HG03045 (cell line): Measurements from ENCODE around the gene MLXIPL.
"Not testable (repeated sequence)": the region's sequence is repeated elsewhere in the genome, so short reads cannot be mapped to it uniquely, and the experiment has no call there.

Source experiments
- ATAC-seq: cut with Tn5 transposase; IDR thresholded peaks from one replicate; pipeline ENCODE4 v1.9.1; 2021; ENCODE audit warnings: mild to moderate bottlenecking, moderate library complexity; ENCODE audit not compliant: unreplicated experiment

MLXIPL gene

DNA sequence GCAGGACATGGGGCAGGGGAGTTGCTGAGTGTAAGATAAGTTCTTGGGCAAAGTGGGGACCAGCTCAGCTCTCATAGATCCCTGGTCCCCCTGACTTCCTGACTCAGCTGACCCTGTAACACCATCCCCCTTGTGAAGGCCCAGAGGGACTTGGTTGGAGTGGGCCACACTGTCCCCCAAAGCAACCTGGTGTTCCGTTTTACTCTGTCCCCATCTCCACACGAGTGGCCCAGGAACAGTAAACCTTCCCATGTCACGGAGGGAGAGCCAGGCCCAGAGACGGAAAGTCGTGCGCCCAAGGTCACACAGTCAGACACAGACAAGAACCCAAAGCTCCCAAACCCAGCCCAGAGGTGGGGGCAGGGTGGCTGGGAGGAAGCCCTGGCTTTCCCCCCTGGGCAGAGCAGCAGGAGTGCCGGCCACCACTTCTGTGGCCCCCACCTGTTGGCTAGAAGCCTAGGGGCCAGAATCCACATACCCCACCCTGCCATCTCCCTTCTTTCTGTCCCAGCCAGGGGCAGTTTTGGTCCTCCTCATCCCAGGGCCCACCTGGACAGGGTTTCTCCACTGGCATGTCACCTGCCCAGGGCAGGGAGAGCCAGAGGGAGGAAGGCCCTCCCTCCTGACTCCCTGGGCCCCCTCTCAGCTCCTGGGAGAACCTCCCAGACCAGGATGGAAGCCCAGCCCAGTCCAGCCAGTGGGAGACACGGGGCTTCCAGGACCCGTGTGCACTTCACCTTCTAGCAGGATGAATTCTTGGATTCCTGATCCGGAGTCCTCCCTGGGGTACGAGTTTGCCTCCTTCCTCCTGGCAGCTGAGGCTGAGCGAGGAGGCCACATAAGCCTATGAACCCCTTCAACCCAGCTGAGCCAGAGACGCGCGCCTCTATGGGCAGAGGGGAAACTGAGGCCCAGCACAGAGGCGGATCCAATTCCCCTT is 22.7 kb upstream of the MLXIPL start:
- ATAC-seq: no peak

DNA sequence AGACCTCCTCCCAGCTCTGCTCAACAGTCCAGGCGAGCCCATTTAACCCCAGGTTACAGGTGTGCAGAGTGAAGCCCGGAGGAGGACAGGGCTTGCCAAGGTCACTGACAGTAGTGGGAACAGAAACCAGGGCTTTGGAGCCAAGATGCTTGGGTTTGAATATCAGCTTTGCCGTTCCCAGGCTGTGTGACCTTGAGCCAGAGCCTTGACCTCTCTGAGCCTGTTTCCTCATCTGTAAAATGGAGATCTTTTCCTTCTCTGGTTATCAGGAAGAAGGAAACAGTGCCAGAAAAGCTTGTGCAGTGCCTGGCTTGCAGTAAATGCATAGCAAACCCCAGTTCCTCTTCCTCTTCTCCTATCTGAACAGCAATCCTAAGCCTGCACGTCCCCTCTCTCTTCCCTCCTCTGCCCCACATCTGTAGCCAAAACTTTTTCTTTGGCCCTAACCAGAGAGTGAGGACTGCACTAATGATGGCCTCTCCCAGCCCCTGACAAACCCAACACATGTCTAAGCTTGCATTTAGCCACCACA is 21.4 kb upstream of the MLXIPL start:
- ATAC-seq: no peak

DNA sequence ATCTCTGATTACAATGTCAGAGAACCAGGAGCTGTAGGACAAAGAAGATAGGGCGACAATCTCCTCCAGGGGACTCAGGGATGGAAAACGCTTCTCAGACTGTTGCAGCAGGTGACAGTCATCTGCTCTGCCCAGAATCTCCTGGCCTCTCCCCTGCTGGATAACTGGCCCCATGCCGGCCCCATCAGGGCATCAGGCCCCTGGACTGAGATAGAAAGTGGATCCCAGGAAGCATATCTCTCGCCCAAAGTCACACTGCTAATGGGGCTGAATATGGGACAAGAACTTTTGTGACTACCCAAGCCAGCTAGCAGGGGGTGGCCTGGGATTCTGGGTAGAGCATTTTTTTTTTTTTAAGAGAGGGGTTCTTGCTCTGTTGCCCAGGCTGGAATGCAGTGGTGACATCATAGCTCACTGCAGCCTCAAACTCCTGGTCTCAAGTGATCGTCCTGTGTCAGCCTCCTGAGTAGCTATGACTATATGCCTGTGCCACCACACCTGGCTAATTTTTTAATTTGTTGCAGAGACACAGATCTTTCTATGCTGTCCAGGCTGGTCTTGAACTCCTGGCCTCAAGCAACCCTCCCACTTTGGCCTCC is 20.5 kb upstream of the MLXIPL start:
- ATAC-seq: no peak

DNA sequence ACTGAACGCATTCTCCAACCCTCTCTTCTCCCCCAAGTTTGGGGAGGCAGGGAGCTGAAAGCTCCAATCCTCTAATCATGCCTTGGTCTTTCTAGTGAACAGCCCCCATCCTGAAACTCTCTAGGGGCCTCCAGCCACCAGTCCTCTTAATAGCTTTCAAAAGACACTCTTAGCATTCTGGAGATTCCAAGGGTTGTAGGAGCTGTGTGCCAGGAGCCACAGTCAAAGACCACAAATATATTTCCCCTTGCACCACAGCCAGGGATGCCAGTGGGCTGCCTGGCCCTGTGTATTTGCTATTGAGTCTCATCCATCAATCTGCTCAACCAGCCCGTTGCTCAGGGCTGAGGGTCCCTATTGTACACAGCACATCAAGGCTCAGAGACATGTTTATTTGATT is 18.5 kb upstream of the MLXIPL start:
- ATAC-seq: no peak

DNA sequence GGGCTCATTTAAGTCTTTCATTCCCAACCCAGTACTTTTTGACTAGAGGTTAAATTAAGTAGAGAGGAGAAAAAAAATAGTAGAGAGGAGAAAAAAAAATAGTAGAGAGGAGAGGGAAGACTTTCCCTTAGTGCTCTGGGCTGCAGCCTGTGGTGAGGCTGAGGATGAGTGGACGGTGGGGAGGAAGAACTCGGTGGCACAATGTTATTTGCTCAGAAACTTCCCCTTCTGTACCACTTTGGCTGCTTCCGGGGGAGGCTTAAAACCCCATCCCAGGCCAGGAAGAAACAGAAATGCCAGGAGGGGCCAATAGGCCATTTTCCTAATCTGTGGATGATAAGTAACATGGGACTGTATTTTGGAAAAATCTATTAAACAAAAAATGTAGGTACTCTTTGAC is 14.6 kb upstream of the MLXIPL start:
- no peak for ATAC-seq

DNA sequence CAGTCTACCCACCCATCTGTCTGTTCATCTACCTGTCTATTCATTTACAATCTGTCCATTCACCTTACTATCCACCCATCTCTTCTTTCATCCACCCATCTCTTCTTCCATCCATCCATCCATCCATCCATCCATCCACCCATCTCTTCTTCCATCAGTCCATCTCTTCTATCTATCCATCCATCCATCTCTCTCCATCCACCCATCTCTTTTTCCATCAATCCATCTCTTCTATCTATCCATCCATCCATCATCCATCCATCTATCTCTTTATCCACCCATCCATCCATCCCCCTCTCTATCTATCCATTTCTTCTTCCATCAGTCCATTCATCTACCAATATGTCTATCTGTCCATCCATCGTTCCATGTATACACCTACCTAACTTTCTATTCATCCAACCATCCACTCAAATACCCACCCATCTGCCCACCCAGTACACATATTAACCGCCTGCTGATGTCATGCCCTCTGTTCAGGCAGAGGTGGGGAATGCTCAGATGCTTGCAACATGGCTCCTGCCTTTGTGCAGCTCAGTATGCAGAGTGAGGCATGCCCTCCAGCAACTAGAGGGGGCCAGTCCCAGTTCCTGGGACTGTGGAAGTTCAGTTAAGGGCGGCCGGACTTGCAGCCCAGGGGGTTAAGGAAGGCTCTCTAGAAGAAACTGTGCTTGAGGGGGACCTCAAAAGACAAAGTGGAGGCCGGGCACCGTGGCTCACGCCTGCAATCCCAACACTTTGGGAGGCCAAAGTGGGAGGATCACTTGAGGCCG is 11.3 kb upstream of the MLXIPL start:
- no peak for ATAC-seq

DNA sequence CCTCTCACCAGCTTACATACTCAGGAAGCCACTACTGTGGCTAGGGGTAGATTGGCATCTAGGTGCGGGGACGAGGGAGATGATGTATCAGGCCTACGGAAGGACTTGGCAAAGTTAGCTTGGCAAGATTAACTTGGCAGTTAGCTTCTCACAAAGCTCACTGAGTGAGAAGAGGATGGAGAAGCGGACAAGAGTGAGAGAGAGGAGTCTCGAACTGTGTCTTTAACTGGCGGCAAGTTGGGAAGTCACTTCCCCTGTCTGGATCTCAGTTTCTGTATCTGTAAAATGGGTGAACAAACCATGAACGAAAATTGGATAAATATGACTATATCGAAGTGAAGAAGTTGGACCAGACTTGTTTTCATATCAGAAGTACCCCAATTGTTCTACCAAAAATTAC is 9.5 kb upstream of the MLXIPL start:
- no peak for ATAC-seq

DNA sequence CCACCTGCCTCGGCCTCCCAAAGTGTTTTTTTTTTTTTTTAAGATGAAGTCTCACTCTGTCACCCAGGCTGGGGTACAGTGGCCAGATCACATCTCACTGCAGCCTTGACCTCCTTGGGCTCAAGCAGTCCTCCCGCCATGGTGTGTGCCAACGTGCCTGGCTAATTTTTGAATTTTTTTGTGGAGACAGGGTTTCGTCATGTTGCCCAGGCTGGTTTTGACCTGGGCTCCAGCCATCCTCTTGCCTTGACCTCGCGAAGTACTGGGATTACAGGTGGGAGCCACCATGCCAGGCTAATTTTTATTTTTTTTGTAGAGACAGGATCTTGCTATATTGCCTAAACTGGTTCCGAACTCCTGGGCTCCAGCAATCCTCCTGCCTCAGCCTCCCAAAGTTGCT is 9.0 kb upstream of the MLXIPL start:
- no peak for ATAC-seq

DNA sequence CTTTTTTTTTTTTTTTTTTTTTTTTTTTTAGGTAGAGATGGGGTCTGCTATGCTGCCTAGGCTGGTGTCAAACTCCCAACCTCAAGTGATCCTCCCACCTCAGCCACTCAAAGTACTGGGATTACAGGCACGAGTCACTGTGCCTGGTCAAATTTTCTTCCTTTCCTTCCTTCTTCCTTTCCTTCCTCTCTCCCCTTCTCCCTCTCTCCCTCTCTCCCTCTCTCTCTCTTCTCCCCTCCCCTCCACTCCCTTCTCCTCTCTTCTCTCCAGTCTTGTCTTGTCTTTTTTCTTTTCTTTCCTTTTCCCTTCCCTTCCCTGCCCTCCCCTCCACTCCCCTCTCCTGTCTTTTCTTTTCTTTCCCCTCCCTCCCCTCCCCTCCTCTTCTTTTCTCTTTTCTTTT is 7.2 kb upstream of the MLXIPL start:
- no peak for ATAC-seq

DNA sequence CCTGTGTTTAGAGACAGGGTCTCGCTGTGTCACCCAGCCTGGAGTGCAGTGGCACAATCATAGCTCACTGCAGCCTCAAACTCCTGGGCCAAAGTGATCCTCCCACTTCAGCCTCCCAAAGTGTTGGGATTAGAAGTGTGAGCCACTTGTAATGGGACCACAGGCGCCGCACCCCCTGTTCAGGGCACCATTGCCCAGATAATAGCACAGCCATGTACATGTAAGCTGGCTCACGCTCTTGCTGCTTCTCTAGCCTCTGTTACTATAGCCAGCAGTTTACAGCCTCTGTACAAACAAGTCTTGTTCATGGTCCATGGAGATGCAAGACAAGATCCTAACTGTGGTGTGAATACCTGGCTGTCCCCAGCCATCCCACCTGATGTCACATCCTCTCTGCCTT is 4.2 kb upstream of the MLXIPL start:
- no peak for ATAC-seq

DNA sequence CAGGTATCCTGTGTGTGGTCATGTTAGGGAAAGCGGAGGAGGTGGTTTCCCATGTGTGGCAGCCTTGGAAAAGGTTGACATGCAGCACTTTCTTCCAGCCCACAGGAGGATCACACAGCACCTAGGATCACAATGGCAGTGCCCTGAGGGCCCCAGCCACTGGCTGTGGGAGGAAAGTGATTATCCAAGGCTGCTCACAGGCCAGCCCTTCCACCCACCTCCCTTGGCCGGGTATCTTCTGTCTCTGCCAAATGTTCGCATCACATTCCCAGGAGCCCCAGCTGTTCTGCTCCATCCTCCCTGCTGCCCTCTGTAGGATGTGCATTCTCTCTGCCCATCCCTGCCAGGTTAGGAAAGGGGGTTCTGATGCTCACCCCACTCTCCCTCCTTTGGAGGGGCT is 2.5 kb upstream of the MLXIPL start:
- no peak for ATAC-seq

DNA sequence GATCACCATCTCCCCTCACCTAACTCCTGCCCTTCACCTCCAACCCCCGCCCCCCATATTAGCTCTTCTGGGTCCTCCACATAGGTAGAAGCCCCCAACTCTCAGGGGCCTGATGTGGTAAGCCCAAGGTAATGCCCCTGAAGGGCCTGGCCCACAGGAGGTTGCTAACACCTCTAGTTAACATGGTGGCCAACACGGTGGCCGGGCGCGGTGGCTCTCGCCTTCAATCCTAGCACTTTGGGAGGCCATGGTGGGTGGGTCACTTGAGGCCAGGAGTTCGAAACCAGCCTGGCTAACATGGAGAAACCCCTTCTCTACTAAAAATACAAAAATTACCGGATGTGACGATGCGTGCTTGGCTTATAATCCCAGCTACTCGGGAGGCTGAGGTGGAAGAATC is 954 bp upstream of the MLXIPL start:
- ATAC-seq: no peak

DNA sequence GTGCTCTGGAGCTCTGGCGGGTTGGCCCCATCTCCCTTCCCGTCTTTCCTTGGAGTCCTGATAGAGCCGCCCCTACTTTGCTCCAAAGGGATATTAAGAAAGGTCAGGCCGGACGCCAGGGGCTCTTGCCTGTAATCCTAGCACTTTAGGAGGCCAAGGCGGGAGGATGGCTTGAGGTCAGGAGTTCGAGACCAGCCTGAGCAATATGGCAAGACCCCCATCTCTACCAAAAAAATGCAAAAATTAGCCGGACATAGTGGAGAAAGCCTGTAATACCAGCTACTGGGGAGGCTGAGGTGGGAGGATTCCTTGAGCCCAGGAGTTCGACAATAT is 313 bp upstream of the MLXIPL start:
- no peak for ATAC-seq

DNA sequence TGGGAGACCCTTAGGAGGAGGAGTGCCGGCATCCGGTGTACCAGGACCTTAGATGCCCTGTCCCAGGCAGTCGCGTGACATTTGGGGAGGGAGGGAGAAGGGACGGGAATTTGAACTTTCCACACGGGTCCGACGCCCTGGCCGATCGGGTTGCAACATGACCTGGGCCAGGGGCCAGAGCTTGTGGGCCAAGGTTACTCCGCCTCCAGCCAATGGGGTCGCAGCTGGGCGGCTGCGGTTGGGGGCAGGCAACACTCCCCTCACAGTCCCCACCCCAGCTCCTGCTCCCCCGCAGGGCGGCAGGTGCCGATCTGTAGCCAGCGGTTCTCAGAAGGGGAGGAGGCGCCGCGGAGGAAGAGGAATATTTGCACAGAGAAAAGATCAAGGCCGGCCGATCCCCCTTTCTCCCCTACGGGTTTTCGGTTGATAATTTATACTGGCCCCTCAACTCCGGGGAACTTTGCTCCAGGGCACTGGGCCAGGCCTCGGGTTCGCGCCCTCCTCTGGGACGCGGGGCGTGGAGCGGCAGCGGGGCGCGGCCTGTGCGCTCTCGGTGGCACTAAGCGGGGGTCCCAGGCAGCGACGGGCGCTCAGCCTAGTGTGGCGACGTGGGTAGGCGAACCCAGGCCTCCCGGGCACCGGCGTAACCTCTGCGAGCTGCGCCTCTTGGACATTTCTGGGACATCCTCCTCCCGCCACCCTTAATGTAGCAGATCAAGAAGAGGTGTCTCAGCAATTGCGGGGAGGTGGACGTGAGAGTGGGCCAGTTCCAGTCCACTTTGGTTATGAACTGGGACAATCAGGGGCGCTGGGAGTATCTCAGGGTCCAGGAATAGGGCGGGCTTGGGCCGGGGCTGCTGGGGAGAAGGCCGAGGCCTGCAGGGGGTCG is 1.2 kb downstream of the MLXIPL start:
- no peak for ATAC-seq

DNA sequence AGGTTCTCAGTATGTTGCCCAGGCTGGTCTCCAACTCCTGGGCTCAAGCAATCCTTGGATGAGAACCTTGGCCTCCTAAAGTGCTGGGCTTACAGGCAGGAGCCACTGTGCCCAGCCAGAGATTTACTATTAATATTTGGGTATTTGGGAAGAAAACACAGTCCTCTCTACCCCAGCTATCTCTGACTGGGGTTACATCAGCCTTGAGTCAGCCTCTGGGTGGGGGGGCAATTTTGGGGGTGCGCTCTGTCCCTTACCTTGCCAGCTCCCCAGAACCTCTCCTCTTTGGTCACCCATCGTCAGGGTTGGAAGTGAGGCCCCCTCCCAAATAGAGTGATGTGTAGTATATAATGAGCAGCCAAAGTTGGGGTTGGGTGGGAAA is 1.8 kb downstream of the MLXIPL start:
- no peak for ATAC-seq

DNA sequence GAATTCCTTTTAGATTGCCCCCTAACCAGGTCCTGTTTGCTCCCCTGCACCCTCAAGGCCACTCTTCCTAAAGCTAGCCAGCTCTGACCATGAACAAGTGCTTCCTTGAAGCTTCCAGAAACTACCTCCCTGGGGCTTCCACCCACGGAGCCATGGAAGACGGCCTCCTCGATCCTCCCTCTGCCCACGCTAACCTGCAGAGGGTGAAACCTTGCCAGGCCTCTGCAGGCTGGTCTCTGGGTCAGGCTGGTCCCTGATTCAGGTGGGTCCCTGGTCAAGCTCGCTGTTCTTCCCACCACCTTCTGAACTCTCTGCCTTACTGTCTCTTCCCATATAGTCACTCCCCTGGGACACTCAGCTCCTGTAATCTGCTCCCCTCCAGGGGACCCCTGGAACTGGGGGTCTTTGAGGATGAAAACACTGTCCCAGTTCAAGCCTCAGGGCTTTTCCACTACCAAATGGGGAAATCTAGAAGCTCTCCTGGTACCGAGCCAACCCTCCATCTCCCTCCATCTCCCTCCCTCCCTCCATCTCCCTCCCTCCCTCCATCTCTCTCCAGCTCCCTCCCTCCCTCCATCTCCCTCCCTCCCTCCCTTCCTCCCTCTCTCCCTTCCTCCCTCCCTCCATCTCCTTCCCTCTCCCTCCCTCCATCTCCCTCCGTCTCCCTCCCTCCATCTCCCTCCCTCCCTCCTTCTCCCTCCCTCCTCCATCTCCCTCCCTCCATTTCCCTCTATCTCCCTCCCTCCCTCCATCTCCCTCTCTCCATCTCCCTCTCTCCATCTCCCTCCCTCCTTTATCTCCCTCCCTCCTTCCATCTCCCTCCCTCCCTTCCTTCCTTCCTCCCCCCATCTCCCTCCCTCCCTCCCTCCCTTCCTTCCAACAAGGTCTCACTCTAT is 2.9 kb downstream of the MLXIPL start:
- ATAC-seq: no peak

DNA sequence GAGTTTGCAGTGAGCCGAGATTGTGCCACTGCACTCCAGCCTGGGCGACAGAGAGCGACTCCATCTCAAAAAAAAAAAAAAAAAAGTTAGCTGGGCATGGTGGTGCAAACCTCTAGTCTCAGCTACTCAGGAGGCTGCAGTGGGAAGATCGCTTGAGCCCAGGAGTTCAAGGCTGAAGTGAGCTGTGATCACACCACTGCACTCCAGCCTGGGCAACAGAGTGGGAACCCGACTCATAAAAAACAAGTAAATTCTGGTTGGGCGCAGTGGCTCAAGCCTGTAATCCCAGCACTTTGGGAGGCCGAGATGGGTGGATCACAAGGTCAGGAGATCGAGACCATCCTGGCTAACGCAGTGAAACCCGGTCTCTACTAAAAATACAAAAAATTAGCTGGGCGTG is 4.9 kb downstream of the MLXIPL start:
- ATAC-seq: not testable (repeated sequence)

DNA sequence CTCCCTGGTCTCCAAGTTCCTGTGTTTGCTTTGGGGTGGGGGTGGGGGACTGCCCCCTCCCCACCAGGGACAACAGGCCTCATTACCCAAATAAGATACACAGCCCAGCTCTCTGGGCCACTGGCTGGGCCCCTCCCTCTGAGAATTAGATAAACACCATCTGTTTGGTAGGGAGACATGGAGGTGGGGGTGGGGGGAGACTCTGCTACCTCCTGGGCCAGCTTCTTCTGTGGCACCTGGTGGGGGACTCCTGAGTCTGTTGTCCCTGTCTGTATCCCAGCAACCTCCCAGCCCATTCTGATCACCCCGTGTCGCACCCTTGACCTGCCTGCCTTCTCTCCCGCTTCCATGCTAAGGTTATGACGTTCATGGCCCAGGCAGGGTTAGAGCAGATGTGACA is 5.8 kb downstream of the MLXIPL start:
- ATAC-seq: no peak

DNA sequence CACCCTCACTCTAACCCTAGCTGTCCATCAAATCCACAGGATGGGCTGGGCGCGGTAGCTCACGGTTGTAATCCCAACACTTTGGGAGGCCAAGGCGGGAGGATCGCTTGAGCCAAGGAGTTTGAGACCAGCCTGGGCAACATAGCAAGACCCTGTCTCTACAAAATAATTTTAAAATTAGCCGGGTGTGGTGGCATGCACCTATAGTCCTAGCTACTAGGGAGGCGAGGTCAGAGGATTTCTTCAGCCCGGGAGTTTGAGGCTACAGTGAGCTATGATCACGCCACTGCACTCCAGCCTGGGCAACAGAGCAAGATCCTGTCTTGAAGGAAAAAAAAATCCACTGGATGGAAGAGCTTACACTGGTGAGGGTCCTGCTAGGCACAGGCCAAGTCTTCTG is 6.8 kb downstream of the MLXIPL start:
- not testable (repeated sequence) for ATAC-seq

DNA sequence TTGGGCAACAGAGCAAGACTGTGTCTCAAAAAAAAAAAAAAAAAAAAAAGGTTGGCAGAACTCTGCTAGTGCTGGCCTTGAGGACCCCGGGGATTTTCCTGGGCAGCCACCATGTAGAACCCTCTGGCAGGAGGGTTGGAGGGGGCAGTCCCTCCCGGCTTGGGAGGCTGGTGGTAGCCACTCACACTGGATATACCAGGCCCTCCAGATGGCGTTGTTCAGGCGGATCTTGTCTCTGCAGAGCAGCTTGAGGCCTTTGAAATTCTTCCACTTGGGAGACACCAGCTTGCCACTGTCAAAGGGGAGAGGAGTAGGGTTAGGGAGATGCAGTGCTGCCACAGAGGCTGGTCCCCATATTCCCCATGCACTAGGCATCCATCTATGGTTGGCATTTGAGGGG is 8.4 kb downstream of the MLXIPL start:
- ATAC-seq: no peak
